ENCODE results near the gene FASTKD2.

DNA sequence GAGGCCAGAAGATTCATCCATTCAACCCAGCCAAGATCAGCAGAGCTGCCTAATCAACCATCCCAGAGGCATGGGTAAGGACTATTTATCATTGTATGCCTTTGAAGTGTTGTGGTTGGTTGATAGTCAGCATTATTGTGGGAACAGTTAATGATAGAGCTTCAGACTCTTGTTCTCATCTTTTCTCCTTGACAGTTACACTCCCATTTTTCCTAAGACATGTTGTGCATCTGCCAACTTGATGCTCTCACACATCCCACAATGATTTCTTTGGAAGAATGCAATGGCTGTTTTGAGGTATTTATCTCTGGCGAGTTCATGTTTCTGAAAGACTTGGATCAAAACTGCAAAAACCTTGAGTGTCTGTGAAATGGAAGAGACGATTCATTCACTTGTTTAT lies 55.4 kb downstream of the FASTKD2 start:
- TF ChIP-seq SUZ12 (IDR thresholded peaks at IDR 0.05; ENCODE audit: extremely low read depth, insufficient read depth, insufficient read length) (no peak), ZNF274 (IDR thresholded peaks at IDR 0.05; ENCODE audit: low read depth, low read length) (no peak), YY1 (IDR thresholded peaks at IDR 0.05; ENCODE audit: insufficient read depth, insufficient read length) (no peak)
